H1 (cell line): ENCODE results near the gene RHOBTB3. TPM values are rescaled to one million over a fixed set of nuclear protein-coding genes. Genes with fewer than 3 reads are reported as not detected.

ENCODE experiments used
- CTCF ChIA-PET: fragments of 300-600 bp; sonication (Branson Sonifier 250); formaldehyde crosslinking; loops from one replicate; lab custom pipeline; 2021; ENCODE audit not compliant: partially characterized antibody; lab: Charles Lee
- POLR2A ChIA-PET: fragments of 300-600 bp; sonication (Branson Sonifier 250); formaldehyde crosslinking; loops from one replicate; lab custom pipeline; 2021; ENCODE audit warnings: inconsistent platforms; ENCODE audit not compliant: partially characterized antibody; lab: Charles Lee
- DNase-seq, 2 experiments: peaks; one replicate each; pipeline versions ENCODE4 v3.0.0 to v3.0.0-alpha.2; 2010 to 2022; ENCODE audit warnings: low spot score in 2 of 2, low read depth in 1 of 2, mixed read lengths in 1 of 2
- FAIRE-seq: peaks from 2 replicates; lab custom pipeline; 2011; peaks lifted over from hg19 to GRCh38; lab: Jason Lieb, UNC
- H2AFZ ChIP-seq: 2 replicates; pipeline ENCODE4 v1.8.1; 2012; ENCODE audit warnings: low read length, inconsistent platforms
- H2AK5ac ChIP-seq: 2 replicates; pipeline ENCODE4 v1.6.1; 2013; ENCODE audit warnings: low read depth, low read length
- H2BK120ac ChIP-seq: replicated peaks from 2 replicates; pipeline ENCODE3; 2013; ENCODE audit warnings: low read depth, low read length, inconsistent platforms
- H2BK12ac ChIP-seq: 2 replicates; pipeline ENCODE4 v1.6.1; 2013; ENCODE audit warnings: low read depth, low read length
- H2BK15ac ChIP-seq: 2 replicates; pipeline ENCODE4 v1.6.1; 2013; ENCODE audit warnings: low read length
- H2BK20ac ChIP-seq: 2 replicates; pipeline ENCODE4 v1.6.1; 2013; ENCODE audit warnings: low read length
- H2BK5ac ChIP-seq: 2 replicates; pipeline ENCODE4 v1.6.1; 2013; ENCODE audit warnings: low read depth, low read length
- H3K14ac ChIP-seq: 2 replicates; pipeline ENCODE4 v1.6.1; 2013; ENCODE audit warnings: inconsistent platforms; ENCODE audit not compliant: insufficient read length
- H3K18ac ChIP-seq: 2 replicates; pipeline ENCODE4 v1.6.1; 2013; ENCODE audit warnings: low read length; ENCODE audit errors: extremely low read depth
- H3K23ac ChIP-seq: 2 replicates; pipeline ENCODE4 v1.6.1; 2013; ENCODE audit warnings: inconsistent platforms; ENCODE audit not compliant: insufficient read length
- H3K23me2 ChIP-seq: 2 replicates; pipeline ENCODE4 v1.6.1; 2013; ENCODE audit warnings: low read depth, low read length
- H3K27ac ChIP-seq: 2 replicates; pipeline ENCODE4 v1.6.1; 2011; ENCODE audit warnings: low read depth, low read length, inconsistent platforms
- H3K27me3 ChIP-seq, 4 experiments: replicated peaks in 1 of 4; 1 replicate in 1 of 4; 2 replicates in 3 of 4; pipeline versions ENCODE4 v1.6.1 to v1.8.1; 2011 to 2013; ENCODE audit warnings: low read length in 3 of 4, mild to moderate bottlenecking in 3 of 4, inconsistent platforms in 2 of 4, mixed read lengths in 2 of 4, moderate library complexity in 1 of 4; ENCODE audit not compliant: control insufficient read depth in 3 of 4, insufficient read depth in 3 of 4; ENCODE audit errors: extremely low read depth in 1 of 4
- H3K36me3 ChIP-seq, 4 experiments: 2 replicates each; pipeline versions ENCODE4 v1.6.1 to v1.8.1; 2011 to 2013; ENCODE audit warnings: mild to moderate bottlenecking in 4 of 4, low read length in 3 of 4, moderate library complexity in 2 of 4, control low read depth in 1 of 4, inconsistent platforms in 1 of 4; ENCODE audit not compliant: insufficient read depth in 4 of 4, control insufficient read depth in 2 of 4
- H3K4ac ChIP-seq: replicated peaks from 2 replicates; pipeline ENCODE3; 2013; ENCODE audit warnings: low read length, low read depth, mixed read lengths, inconsistent platforms; ENCODE audit not compliant: insufficient read length
- H3K4me1 ChIP-seq, 4 experiments: replicated peaks in 1 of 4; 1 replicate in 1 of 4; 2 replicates in 3 of 4; pipeline versions ENCODE4 v1.6.1 to v1.8.1; 2011 to 2013; ENCODE audit warnings: low read length in 3 of 4, inconsistent platforms in 2 of 4, mixed read lengths in 1 of 4; ENCODE audit not compliant: insufficient read depth in 4 of 4, control insufficient read depth in 3 of 4
- H3K4me2 ChIP-seq, 2 experiments: 2 replicates each; pipeline versions ENCODE4 v1.6.1 to v1.8.1; 2011 to 2013; ENCODE audit warnings: low read depth in 2 of 2, low read length in 2 of 2, control low read depth in 1 of 2, inconsistent platforms in 1 of 2, mild to moderate bottlenecking in 1 of 2; ENCODE audit not compliant: insufficient read depth in 1 of 2
- H3K4me3 ChIP-seq, 4 experiments: fragments of 200-600, 300-600 bp in 1 of 4; sonication (generic), shearing (Covaris generic), sonication (Bioruptor Twin) in 1 of 4; 2 replicates each; pipeline versions ENCODE4 v1.5.1 to v1.8.1; 2011 to 2016; ENCODE audit warnings: low read length in 4 of 4, low read depth in 3 of 4, control low read depth in 2 of 4, inconsistent platforms in 2 of 4, mild to moderate bottlenecking in 2 of 4, mixed read lengths in 1 of 4, moderate library complexity in 1 of 4; ENCODE audit not compliant: insufficient read depth in 2 of 4; ENCODE audit errors: extremely low read depth in 1 of 4
- H3K56ac ChIP-seq: replicated peaks from 2 replicates; pipeline ENCODE3; 2013; ENCODE audit warnings: low read depth, mild to moderate bottlenecking, mixed read lengths, low read length, inconsistent platforms; ENCODE audit not compliant: insufficient read length
- H3K79me1 ChIP-seq: 2 replicates; pipeline ENCODE4 v1.6.1; 2013; ENCODE audit warnings: low read depth, low read length, control low read depth
- H3K79me2 ChIP-seq, 2 experiments: 2 replicates each; pipeline versions ENCODE4 v1.6.1 to v1.8.1; 2012 to 2013; ENCODE audit warnings: low read length in 2 of 2, mild to moderate bottlenecking in 2 of 2, inconsistent platforms in 1 of 2; ENCODE audit not compliant: insufficient read depth in 2 of 2, control insufficient read depth in 1 of 2
- H3K9ac ChIP-seq, 4 experiments: replicated peaks in 1 of 4; 1 replicate in 1 of 4; 2 replicates in 3 of 4; pipeline versions ENCODE4 v1.6.1 to v1.8.1; 2011 to 2013; ENCODE audit warnings: low read depth in 3 of 4, low read length in 3 of 4, control low read depth in 2 of 4, mild to moderate bottlenecking in 2 of 4, moderate library complexity in 2 of 4, inconsistent platforms in 1 of 4; ENCODE audit errors: extremely low read depth in 1 of 4
- H3K9me3 ChIP-seq, 2 experiments: 2 replicates each; pipeline versions ENCODE4 v1.6.1 to v1.8.1; 2012 to 2013; ENCODE audit warnings: mild to moderate bottlenecking in 2 of 2, moderate library complexity in 2 of 2, control low read depth in 1 of 2, inconsistent platforms in 1 of 2, low read depth in 1 of 2, low read length in 1 of 2, mixed read lengths in 1 of 2; ENCODE audit not compliant: insufficient read depth in 2 of 2
- H4K20me1 ChIP-seq, 2 experiments: replicated peaks in 1 of 2; 2 replicates each; pipeline versions ENCODE3 to v1.8.1; 2011 to 2013; ENCODE audit warnings: inconsistent platforms in 2 of 2, low read length in 2 of 2, mild to moderate bottlenecking in 1 of 2; ENCODE audit not compliant: insufficient read depth in 2 of 2, control insufficient read depth in 1 of 2
- H4K5ac ChIP-seq: 2 replicates; pipeline ENCODE4 v1.6.1; 2013; ENCODE audit warnings: low read length, low read depth, mixed read lengths, inconsistent platforms; ENCODE audit not compliant: insufficient read length
- H4K8ac ChIP-seq: 2 replicates; pipeline ENCODE4 v1.8.0; 2013; ENCODE audit warnings: mild to moderate bottlenecking, moderate library complexity, low read length, inconsistent platforms; ENCODE audit not compliant: insufficient read depth; ENCODE audit errors: extremely low read depth
- H4K91ac ChIP-seq: replicated peaks from 2 replicates; pipeline ENCODE3; 2013; ENCODE audit warnings: low read length, mixed read lengths, inconsistent platforms; ENCODE audit not compliant: insufficient read length
- CTCF ChIP-seq, 3 experiments: IDR thresholded peaks; 1 replicate in 2 of 3; 2 replicates in 1 of 3; pipeline versions ENCODE4 v1.5.1 to v1.6.1; 2011; ENCODE audit warnings: low read length in 3 of 3, mild to moderate bottlenecking in 3 of 3, inconsistent platforms in 2 of 3, low read depth in 1 of 3, moderate library complexity in 1 of 3; ENCODE audit not compliant: insufficient read depth in 1 of 3; ENCODE audit errors: control extremely low read depth in 1 of 3
- MAFK ChIP-seq: IDR thresholded peaks from 2 replicates; pipeline ENCODE4 v1.6.1; 2012; ENCODE audit warnings: low read depth, mild to moderate bottlenecking, improper control_type of control experiment, low read length
- POU5F1 ChIP-seq: IDR thresholded peaks from 2 replicates; pipeline ENCODE4 v1.6.1; 2011; ENCODE audit warnings: low read depth, mild to moderate bottlenecking, low read length, moderate library complexity
- RBBP5 ChIP-seq: IDR thresholded peaks from 2 replicates; pipeline ENCODE4 v1.7.1; 2012; ENCODE audit warnings: low read depth, mild to moderate bottlenecking, inconsistent platforms, low read length, moderate library complexity, borderline replicate concordance
- SAP30 ChIP-seq: fragments of 300-600 bp; sonication (generic); IDR thresholded peaks from 2 replicates; pipeline ENCODE4 v1.7.1; 2012; ENCODE audit warnings: low read length, moderate library complexity, mild to moderate bottlenecking, inconsistent platforms; ENCODE audit not compliant: insufficient read depth, insufficient replicate concordance
- TBP ChIP-seq: IDR thresholded peaks from 2 replicates; pipeline ENCODE4 v1.6.1; 2011; ENCODE audit warnings: low read depth, low read length, improper control_type of control experiment
- WGBS, 2 experiments: shearing (Covaris generic) in 1 of 2; methylation state at CpG; one replicate each; pipeline versions ENCODE4 v1.1.6 to v1.1.7; 2013 to 2015; ENCODE audit warnings: low lambda C conversion rate in 2 of 2, mixed read lengths in 2 of 2, inconsistent platforms in 1 of 2, low coverage in 1 of 2, missing lambda C conversion rate in 1 of 2; ENCODE audit not compliant: insufficient replicate concordance in 2 of 2, insufficient coverage in 1 of 2, insufficient read length in 1 of 2; ENCODE audit errors: extremely low coverage in 1 of 2, missing lambda C conversion rate in 1 of 2; 5-methylcytosine and 5-hydroxymethylcytosine counted together
- polyA plus RNA-seq, 7 experiments: library from polyadenylated mRNA; depleted of rRNA in 3 of 7; stranded (reverse) in 5 of 7; unstranded in 2 of 7; fragments of >200 nt in 5 of 7; fragments of 200-250 nt in 2 of 7; gene quantifications; 1 replicate in 5 of 7; 2 replicates in 1 of 7; 4 replicates in 1 of 7; pipeline versions ENCODE4 v1.2.1 to v1.2.3, GENCODE V29; 2011 to 2013; ENCODE audit warnings: missing spikeins in 2 of 7, mixed read lengths in 2 of 7
- total RNA-seq: library from RNA; stranded (reverse); fragmentation: NEBNext Ultra II Directional; extraction: Animal tissue kit (Norgen Biotek cat#: 25700); gene quantifications from 2 replicates; pipeline ENCODE4 v1.2.1, GENCODE V29; 2021
- TF ChIP-seq, protein P1 (sequence below): IDR thresholded peaks from 2 replicates; pipeline ENCODE4 v1.6.1; 2012; ENCODE audit warnings: low read length, inconsistent platforms

The RHOBTB3 gene
- total and polyA plus RNA-seq, 2 of the 8 experiments (the other 6 are each of a cell fraction or from before 2014, with no cell fraction given): 8.2 to 17.5 TPM

GRCh38 chr5:95761771-95762651 is 30.9 kb downstream of the RHOBTB3 start:
- Histone ChIP-seq H4K8ac (no peak overlapping the region), H2BK15ac (no peak overlapping the region), H3K27ac (no peak overlapping the region), H3K18ac (no peak overlapping the region), H3K27me3 (no peaks in the 10 kb centered on the region), H2BK120ac (no peak overlapping the region), H4K5ac (no peak overlapping the region), H4K91ac (no peak overlapping the region), H3K79me1 (no peaks in the 10 kb centered on the region), H2BK12ac (no peak overlapping the region), H3K23ac (no peak overlapping the region), H2BK5ac (no peak overlapping the region), H3K36me3 (no peaks in the 10 kb centered on the region), H3K4ac (no peak overlapping the region), H2AK5ac (no peak overlapping the region), H3K4me1 (no peaks in the 10 kb centered on the region), H3K14ac (no peak overlapping the region), H3K9me3 (no peaks in the 10 kb centered on the region), H3K4me2 (no peak overlapping the region), H3K23me2 (no peaks in the 10 kb centered on the region), H3K56ac (no peak overlapping the region), H2AFZ (no peak overlapping the region), H3K9ac (no peak overlapping the region), H3K79me2 (no peaks in the 10 kb centered on the region), H4K20me1 (no peaks in the 10 kb centered on the region), H2BK20ac (no peak overlapping the region), H3K4me3 (no peak overlapping the region)
- DNase-seq: no peak
- POLR2A ChIA-PET: interaction anchor here (0.8 kb wide), 1 partner anchor 30 kb away, joined by 3 read pairs; no protein-coding TSS in a partner anchor
- WGBS, 2 experiments: 0% methylated on average over 1 of the region's 1 CpG; no CpG with 5 or more reads in 1 of the 2 experiments
- no peak for FAIRE-seq
- CTCF ChIA-PET: interaction anchor here (0.7 to 5.3 kb wide), 6 partner anchors 9 to 117 kb away, joined by 3 to 18 read pairs (median 3); no protein-coding TSS in a partner anchor
- TF ChIP-seq CTCF (IDR thresholded peaks at IDR 0.05; ENCODE audit: control extremely low read depth in 1 of 3, insufficient read depth in 1 of 3, low read depth in 1 of 3, low read length in 3 of 3): no peak
- TF ChIP-seq POU5F1: no peak
- TF ChIP-seq RBBP5: no peak
- no peak for TF ChIP-seq SAP30
- TF ChIP-seq TBP: no peak
- TF ChIP-seq MAFK: no peak
- TF ChIP-seq, protein P1, sequence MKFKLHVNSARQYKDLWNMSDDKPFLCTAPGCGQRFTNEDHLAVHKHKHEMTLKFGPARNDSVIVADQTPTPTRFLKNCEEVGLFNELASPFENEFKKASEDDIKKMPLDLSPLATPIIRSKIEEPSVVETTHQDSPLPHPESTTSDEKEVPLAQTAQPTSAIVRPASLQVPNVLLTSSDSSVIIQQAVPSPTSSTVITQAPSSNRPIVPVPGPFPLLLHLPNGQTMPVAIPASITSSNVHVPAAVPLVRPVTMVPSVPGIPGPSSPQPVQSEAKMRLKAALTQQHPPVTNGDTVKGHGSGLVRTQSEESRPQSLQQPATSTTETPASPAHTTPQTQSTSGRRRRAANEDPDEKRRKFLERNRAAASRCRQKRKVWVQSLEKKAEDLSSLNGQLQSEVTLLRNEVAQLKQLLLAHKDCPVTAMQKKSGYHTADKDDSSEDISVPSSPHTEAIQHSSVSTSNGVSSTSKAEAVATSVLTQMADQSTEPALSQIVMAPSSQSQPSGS: no peak
